ENCODE results near the gene WFS1. TPM values are rescaled to one million over a fixed set of nuclear protein-coding genes. Genes with fewer than 3 reads are reported as not detected.

WFS1 gene
- total RNA-seq, 4 donors from 2014 or later, result 124 to 174 (median 132) TPM

DNA sequence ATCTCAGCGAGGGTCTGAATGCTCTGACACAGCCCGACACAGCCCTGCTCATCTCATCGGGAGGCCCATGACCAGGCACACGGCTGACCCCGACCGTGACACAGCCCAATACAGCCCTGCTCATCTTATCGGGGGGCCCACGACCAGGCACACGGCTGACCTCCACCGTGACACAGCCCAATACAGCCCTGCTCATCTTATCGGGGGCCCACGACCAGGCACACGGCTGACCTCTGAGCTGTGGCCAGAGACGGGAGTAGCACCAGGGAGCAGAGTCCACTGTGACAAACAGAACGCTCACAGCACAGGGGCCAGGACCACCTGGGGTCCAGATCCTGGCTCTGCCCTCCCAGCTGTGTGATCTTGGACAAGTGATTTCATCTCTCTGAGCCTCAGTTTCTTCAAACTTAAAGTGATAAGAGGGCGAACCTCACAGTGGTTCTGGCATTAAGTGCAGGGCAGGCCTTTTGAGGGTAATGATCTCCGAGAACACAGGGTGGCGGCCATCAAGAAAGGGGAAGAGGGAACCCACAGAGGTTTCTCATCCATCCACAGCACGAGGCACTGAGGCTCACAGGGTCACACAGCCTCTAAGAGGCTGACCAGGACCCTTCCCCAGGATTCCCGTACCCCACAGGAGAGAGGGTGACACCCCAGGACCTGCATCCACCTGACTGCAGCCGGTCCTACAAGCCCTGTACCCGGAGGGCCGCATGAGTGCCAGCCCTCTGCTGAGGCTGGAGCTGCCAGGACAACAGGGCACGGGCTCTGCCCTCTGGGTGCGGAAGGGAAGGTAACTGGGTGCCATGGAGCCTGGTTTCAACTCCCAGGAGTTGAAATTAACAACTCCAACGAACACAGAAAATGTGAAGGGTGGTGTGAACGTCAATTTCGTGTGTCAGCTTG lies 60.1 kb downstream of the WFS1 start:
- Histone ChIP-seq H3K9me3 (no peaks in the 10 kb centered on the region), H3K27ac (no peak overlapping the region), H3K4me3 (replicated peaks in 1 of 3) (no peak overlapping the region), H3K36me3 (no peaks in the 10 kb centered on the region), H3K27me3 (no peaks in the 10 kb centered on the region), H3K4me1 (no peaks in the 10 kb centered on the region)
- DNase-seq, result no peak
- intact Hi-C loops (cut with DNase I), result loop anchor here (5.0 kb wide), 2 partner anchors 67 to 332 kb away; no protein-coding TSS in a partner anchor
- WGBS, 2 donors, result 82 to 85% methylated on average over 16 to 28 of the region's 28 CpGs
- TF ChIP-seq, protein P1, sequence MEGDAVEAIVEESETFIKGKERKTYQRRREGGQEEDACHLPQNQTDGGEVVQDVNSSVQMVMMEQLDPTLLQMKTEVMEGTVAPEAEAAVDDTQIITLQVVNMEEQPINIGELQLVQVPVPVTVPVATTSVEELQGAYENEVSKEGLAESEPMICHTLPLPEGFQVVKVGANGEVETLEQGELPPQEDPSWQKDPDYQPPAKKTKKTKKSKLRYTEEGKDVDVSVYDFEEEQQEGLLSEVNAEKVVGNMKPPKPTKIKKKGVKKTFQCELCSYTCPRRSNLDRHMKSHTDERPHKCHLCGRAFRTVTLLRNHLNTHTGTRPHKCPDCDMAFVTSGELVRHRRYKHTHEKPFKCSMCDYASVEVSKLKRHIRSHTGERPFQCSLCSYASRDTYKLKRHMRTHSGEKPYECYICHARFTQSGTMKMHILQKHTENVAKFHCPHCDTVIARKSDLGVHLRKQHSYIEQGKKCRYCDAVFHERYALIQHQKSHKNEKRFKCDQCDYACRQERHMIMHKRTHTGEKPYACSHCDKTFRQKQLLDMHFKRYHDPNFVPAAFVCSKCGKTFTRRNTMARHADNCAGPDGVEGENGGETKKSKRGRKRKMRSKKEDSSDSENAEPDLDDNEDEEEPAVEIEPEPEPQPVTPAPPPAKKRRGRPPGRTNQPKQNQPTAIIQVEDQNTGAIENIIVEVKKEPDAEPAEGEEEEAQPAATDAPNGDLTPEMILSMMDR (IDR thresholded peaks at IDR 0.05), result no peak
- no peak for TF ChIP-seq POLR2A (IDR thresholded peaks at IDR 0.05)

DNA sequence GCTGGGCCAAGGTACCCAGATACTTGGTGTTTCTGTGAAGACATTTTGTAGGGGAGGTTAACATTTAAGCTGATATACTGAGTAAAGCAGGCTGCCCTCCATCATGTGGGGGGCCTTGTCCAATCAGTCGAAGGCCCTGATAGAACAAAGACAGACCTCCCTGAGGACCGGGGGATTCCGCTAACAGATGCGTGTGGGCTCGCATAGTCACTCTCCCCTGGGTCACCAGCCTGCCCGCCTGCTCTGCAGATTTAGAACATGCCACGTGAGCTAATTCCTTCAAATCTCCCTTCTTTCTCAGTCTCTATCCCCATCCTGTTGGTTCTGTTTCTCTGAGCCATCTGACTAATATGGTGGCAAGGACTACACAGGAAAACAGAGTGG lies 60.7 kb downstream of the WFS1 start:
- 87 to 95% methylated on average over 7 of the region's 7 CpGs for WGBS, 2 donors
- Histone ChIP-seq H3K4me3 (replicated peaks in 1 of 3) (no peak overlapping the region), H3K36me3 (no peaks in the 10 kb centered on the region), H3K9me3 (no peaks in the 10 kb centered on the region), H3K27ac (no peak overlapping the region), H3K27me3 (no peaks in the 10 kb centered on the region), H3K4me1 (no peaks in the 10 kb centered on the region)
- DNase-seq, result no peak
- intact Hi-C loops (cut with DNase I), result loop anchor here (5.0 kb wide), 1 partner anchor 333 kb away; no protein-coding TSS in a partner anchor
- TF ChIP-seq, protein P1 (IDR thresholded peaks at IDR 0.05), result no peak
- TF ChIP-seq POLR2A (IDR thresholded peaks at IDR 0.05), result no peak

DNA sequence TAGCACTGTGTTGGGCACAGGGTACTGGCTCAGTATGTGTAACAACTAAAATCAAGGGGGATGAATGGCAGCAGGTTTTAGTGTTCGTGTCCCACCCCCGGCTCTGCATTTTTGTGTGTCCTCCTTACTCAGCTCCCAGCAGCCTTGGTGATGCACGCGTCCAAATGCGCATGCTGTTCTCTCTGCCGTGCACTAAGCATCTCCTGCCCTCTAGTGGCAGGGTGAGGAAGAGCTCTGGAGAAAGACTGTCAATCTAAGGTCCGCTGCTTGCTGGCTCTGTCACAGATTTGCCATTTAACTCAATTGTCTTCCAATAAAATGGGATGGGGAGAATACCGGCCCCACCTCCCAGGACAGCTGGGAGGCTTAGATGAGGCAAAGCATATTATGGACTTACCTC lies 61.4 kb downstream of the WFS1 start:
- Histone ChIP-seq H3K36me3 (no peaks in the 10 kb centered on the region), H3K27me3 (no peaks in the 10 kb centered on the region), H3K4me3 (replicated peaks in 1 of 3) (no peak overlapping the region), H3K9me3 (no peaks in the 10 kb centered on the region), H3K4me1 (no peaks in the 10 kb centered on the region), H3K27ac (no peak overlapping the region)
- DNase-seq, result no peak
- intact Hi-C loops (cut with DNase I), result loop anchor here (5.0 kb wide), 1 partner anchor 334 kb away; no protein-coding TSS in a partner anchor
- WGBS, 2 donors, result 85 to 89% methylated on average over 8 of the region's 8 CpGs
- TF ChIP-seq POLR2A (IDR thresholded peaks at IDR 0.05), result no peak
- TF ChIP-seq, protein P1 (IDR thresholded peaks at IDR 0.05), result peak in 3 of 6 experiments; percentile 17 to 25 (median 24)

DNA sequence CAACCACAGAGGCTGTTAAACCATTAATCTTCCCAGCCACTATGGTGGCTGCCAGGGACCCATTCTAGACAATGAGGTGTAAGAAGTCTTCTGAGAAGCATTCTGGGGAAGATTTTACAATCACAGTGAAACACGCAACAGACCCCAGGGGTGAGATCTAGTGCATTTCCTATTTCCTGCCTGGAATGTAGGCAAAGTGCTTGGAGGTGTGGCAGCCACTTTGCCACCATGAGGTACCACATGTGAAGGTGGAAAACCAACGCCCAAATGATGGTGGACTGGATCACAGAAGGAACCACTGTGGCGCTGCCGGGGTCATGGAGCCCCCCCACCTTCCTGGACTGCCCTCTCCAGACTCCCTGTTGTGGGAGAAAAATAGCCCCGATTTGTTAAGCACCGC lies 61.8 kb downstream of the WFS1 start:
- H3K4me3 ChIP-seq (replicated peaks in 1 of 3), result no peak overlapping the region
- H3K27ac ChIP-seq, result no peak overlapping the region
- H3K36me3 ChIP-seq, result no peaks in the 10 kb centered on the region
- no peak for DNase-seq
- no peaks in the 10 kb centered on the region for H3K4me1 ChIP-seq
- 89 to 93% methylated on average over 6 of the region's 6 CpGs for WGBS, 2 donors
- TF ChIP-seq, protein P1 (IDR thresholded peaks at IDR 0.05), result no peak
- TF ChIP-seq POLR2A (IDR thresholded peaks at IDR 0.05), result no peak
- intact Hi-C loops (cut with DNase I), result loop anchor here (5.0 kb wide), 1 partner anchor 334 kb away; no protein-coding TSS in a partner anchor
- no peaks in the 10 kb centered on the region for H3K9me3 ChIP-seq
- no peaks in the 10 kb centered on the region for H3K27me3 ChIP-seq

Data from thyroid gland (tissue), 4 donors.